Inferior parietal cortex (tissue), 1 donor: ENCODE data around the gene DOCK1.

Experiments used
- DNase-seq: peaks from one replicate; pipeline ENCODE4 v3.0.0-alpha.2; 2016; ENCODE audit errors: extremely low spot score

The DOCK1 gene

GRCh38 chr10:127398140-127398970 is 493.1 kb downstream of the DOCK1 start:
- peak; percentile 9 for DNase-seq

- no peak for DNase-seq
These were observed 493.7 kb downstream of the DOCK1 start for GRCh38 chr10:127398971-127399365.

GRCh38 chr10:127399668-127400067 is 494.4 kb downstream of the DOCK1 start:
- no peak for DNase-seq

GRCh38 chr10:127400216-127400615 is 495.0 kb downstream of the DOCK1 start:
- no peak for DNase-seq

GRCh38 chr10:127402596-127403409 is 497.6 kb downstream of the DOCK1 start:
- DNase-seq = no peak

- no peak for DNase-seq
These were observed 500.0 kb downstream of the DOCK1 start for GRCh38 chr10:127405221-127405620.

- DNase-seq = no peak
These were observed 500.9 kb downstream of the DOCK1 start for GRCh38 chr10:127406018-127406550.

- DNase-seq = no peak
These were observed 502.3 kb downstream of the DOCK1 start for GRCh38 chr10:127407551-127407950.

GRCh38 chr10:127408112-127408710 is 503.0 kb downstream of the DOCK1 start:
- no peak for DNase-seq

- no peak for DNase-seq
These were observed 503.5 kb downstream of the DOCK1 start for GRCh38 chr10:127408733-127409132.

GRCh38 chr10:127410030-127410429 is 504.8 kb downstream of the DOCK1 start:
- DNase-seq = no peak

- DNase-seq = no peak
These were observed 505.8 kb downstream of the DOCK1 start for GRCh38 chr10:127411062-127411461.

GRCh38 chr10:127413326-127413725 is 508.1 kb downstream of the DOCK1 start:
- no peak for DNase-seq

GRCh38 chr10:127414024-127414423 is 508.8 kb downstream of the DOCK1 start:
- DNase-seq = no peak

- no peak for DNase-seq
These were observed 509.9 kb downstream of the DOCK1 start for GRCh38 chr10:127415116-127415515.

- no peak for DNase-seq
These were observed 510.8 kb downstream of the DOCK1 start for GRCh38 chr10:127415901-127416581.

- DNase-seq = no peak
These were observed 511.8 kb downstream of the DOCK1 start for GRCh38 chr10:127417031-127417430.

- no peak for DNase-seq
These were observed 512.6 kb downstream of the DOCK1 start for GRCh38 chr10:127417686-127418401.

GRCh38 chr10:127418536-127419168 is 513.4 kb downstream of the DOCK1 start:
- DNase-seq = no peak

GRCh38 chr10:127420138-127420684 is 515.0 kb downstream of the DOCK1 start:
- DNase-seq = no peak
